ENCODE data around the gene SLC34A3. TPM values are rescaled to one million over a fixed set of nuclear protein-coding genes. Genes with fewer than 3 reads are reported as not detected.
A peak's percentile ranks its signal among the peaks of the same experiment; 100 is the strongest.
"Not testable (repeated sequence)": the region's sequence is repeated elsewhere in the genome, so short reads cannot be mapped to it uniquely, and the experiment has no call there.

The SLC34A3 gene
- polyA plus RNA-seq, 3 donors = 10.3 to 12.1 (median 11.4) TPM

DNA sequence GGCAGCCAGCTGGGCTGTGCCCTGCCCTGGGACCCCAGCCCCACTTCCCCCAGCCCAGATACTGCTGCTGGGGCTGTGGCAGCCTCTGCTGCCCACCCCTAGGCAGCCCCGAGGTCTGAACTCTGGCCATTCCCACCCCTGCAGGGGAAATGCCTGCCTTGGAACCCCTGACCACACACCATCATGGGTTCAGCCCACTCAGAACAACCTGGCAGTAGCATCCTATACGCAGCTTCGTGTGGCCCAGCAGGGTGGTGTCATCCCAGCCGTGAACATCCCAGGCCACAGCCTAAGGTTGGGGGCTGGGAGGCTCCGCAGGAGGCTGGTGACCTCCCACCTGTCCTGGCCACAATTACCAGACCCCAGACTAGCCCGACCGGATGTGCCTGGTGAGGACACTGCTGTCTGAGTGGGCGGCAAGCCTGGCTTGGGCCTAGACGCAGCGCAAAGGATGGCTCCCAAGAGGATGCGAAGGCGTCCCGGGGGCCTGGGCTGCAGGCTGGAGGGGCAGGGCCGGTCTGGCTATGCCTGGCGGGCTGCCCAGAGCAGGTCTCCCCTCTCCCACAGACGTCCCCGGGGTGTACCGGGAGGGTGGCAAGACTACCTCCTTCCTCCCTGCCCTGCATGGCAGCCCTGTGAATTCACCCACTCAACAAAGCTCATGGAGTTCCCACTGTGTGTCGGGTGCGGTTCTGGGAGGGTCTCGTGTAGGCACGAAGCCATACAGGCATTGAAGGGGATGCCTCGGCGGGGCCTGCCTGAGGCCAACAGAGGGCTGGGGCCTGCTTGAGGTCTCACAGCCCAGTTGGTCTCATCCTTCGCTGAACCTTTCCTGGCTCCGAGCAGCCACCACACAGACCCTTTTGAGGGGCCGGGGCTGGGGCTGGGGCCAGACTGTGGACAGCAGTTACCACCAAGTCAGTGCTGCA, 1.5 kb upstream of the SLC34A3 start:
- no peak for DNase-seq

DNA sequence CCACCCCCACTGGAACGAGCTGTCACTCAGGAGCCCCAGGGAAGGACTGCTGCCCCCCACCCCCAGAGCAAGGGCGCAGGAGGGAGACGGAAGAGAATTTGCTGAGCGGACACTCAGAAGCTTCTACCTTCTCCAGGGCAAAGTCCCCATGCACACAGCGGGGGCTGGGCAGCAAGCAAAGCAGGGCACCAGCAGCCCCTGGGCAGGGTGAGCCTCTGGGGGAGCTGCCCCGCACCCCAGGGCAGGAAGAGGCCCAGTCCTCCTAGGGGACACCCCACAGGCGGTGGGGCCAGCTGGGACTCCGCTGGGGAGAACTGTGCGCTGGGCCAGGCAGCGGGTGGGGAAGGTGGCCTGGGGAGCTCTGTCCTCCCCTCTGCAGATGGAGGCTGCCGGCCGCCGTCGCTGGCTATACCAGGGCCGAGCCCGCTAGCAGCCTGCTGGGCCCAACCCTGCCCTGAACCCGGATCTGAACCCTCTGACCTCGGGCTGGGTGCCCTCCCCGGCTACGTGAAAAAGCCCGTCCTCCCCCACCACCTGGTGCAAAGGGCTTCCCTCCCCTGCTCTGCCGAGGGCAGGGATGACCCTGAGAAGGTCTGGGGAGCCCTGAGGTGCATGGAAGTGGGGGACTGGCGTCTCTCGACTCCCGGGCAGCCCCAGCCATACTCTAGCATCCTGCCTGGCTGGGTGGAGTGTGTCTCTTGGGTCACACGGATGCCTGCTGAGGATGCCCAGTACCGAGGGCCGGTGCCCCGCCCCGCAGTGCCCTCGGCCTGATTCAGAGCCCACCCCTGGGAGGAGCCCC, 597 bp upstream of the SLC34A3 start:
- no peak for DNase-seq

DNA sequence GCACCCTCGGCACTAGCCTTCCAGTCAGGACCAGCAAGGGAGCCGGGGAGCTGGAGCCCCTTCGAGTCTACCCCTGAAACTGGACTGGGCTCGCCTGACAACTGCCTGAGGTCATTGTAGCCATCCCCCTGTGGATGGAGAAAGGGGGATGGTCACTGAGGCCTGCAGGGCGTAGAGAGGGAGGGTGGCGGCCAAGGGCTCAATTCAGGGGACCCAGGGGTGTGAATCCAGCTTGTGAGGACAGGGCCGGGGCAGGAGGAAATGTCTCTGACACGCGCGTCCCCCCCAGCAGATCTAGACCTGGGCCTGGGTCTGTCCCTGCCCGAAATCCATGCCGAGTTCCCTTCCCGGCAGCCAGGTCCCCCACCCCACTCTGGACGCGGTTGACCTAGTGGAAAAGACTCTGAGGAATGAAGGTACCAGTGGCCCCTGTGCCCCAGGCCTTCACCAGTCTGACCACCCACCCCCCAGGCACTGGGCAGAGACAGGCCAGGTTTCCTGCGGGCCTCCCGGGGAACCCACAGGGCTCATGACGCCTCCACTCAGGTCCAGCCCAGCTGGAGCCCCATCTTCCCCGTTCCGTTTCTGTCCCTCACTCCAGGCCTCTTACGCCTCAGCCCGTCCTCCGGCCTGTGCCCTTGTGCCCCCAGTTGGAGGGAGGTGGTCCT, 805 bp downstream of the SLC34A3 start:
- no peak for DNase-seq

DNA sequence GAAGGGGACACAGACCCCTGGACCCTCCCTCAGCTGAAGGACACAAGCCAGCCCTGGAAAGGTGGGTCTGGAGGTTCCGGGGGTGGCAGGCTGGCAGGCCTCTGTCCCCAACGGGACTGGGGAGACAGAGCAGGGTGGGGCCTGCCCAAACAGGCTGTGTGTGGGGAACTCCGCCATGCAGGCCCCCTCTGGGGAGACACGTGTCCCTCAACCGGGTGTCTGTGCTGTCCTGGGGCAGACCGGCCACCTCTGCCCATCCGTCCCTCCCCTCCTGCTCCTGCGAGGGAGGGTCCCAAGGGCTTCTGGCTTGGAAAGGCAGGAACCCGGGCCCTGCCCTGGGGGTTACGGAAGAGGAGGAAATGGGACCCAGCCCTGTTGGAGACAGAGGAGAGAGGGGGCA, 1.4 kb downstream of the SLC34A3 start:
- no peak for DNase-seq

DNA sequence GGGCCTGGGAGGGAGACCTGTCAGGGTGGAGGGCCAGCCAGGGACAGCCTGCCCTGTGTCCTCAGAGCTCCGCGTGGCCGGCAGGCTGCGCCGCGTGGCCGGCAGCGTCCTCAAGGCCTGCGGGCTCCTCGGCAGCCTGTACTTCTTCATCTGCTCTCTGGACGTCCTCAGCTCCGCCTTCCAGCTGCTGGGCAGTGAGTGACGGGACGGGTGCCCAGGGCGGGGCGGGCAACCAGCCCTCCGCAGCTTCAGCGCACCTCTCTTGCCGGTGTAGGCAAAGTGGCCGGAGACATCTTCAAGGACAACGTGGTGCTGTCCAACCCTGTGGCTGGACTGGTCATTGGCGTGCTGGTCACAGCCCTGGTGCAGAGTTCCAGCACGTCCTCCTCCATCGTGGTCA, 1.8 kb downstream of the SLC34A3 start:
- DNase-seq = no peak

DNA sequence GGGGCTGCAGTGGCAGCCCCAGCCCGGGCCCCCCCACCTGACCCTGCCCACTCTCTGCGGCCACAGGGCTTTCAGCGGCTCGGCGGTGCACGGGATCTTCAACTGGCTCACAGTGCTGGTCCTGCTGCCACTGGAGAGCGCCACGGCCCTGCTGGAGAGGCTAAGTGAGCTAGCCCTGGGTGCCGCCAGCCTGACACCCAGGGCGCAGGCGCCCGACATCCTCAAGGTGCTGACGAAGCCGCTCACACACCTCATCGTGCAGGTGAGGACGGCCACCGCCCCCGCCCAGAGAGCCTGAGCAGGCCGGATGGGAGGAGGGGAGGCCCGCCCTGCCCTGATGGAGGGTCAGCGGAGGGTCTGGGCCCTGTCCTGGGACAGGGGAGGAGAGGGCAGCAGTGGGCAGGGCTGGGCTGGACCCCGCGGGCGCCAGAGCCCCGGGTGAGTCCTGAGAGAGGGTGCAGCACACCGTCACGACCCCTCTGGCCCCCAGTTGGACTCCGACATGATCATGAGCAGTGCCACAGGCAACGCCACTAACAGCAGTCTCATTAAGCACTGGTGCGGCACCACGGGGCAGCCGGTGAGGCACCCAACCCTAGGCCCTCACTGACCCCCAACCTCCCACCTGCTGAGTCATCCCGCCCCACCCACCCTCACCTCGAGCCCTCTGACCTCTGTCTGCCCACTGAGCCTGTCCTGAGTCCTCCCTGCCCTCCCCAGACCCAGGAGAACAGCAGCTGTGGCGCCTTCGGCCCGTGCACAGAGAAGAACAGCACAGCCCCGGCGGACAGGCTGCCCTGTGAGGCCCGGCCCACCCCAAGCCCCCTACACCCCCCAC, 2.7 kb downstream of the SLC34A3 start:
- DNase-seq = no peak

DNA sequence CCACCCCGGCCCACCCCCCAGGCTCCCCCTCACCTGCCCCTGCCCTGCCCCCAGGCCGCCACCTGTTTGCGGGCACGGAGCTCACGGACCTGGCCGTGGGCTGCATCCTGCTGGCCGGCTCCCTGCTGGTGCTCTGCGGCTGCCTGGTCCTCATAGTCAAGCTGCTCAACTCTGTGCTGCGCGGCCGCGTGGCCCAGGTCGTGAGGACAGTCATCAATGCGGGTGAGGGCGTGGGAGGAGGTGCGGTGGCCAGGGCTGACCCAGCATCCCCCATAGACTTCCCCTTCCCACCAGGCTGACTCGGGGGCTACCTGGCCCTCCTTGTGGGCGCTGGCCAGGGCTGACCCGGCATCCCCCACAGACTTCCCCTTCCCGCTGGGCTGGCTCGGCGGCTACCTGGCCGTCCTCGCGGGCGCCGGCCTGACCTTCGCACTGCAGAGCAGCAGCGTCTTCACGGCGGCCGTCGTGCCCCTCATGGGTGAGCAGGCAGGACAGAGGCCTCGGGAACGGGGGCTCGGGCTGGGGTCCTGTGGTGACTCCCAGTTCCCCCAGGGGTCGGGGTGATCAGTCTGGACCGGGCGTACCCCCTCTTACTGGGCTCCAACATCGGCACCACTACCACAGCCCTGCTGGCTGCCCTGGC, 3.5 kb downstream of the SLC34A3 start:
- DNase-seq = no peak

DNA sequence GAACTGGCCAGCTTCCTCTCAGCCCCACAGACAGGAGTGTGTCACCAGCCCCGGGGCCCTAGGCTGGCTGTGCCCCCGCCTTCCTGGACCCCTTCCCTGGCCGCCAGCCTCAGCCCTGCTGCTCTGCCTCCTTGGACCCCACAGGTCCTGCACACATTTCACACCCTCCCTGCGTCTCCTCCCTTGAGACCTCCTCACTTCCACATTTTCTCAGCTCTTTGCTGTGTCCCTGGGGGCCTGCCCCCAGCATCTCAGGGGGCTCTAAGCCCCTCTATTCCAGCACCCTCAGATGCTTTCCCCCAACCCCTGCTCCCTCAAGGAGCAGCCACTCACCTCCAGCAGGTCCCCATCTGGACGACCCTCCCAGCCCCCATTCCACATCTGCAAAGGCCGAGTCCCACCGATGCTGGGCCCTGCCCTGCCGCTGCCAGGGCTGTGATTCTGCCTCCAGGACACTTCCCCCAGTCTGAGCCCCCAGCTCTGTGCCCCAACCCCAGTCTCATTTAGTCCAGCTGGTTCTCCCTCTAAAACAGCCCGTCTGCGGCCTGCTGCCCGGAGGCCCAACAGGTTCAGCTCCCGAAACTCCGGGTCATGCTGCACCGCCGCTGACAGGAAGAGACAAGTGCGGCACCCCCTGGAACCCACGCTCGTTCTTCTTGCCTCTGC, 4.2 kb downstream of the SLC34A3 start:
- DNase-seq = no peak

DNA sequence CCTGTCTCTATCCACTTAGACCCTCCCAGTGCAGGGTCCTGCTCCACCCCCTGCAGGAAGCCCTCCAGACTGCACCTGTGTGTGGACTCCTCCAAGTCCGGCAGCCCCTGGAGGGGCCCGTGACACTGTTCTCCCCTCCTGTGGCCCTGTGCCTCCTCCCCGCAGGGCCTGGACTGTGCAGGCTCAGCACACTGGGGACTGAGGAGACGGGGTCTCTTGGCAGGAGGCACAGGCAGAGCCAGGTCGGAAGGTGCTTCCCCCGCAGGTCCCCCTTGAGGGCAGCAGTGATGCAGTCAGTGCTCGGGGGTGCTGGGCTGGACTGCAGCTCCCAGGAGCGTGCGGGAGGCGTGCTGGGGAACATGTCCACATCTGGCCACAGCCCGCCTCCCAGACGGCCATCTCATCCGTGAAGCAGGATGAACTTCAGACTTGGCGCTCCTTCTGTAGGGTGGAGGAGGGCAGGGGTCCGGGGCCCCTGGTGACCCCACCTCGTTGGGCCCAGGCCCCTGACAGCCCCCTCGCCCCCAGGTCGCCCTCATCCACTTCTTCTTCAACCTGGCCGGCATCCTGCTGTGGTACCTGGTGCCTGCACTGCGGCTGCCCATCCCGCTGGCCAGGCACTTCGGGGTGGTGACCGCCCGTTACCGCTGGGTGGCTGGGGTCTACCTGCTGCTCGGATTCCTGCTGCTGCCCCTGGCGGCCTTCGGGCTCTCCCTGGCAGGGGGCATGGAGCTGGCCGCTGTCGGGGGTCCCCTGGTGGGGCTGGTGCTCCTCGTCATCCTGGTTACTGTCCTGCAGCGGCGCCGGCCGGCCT, 4.9 kb downstream of the SLC34A3 start:
- DNase-seq = no peak

DNA sequence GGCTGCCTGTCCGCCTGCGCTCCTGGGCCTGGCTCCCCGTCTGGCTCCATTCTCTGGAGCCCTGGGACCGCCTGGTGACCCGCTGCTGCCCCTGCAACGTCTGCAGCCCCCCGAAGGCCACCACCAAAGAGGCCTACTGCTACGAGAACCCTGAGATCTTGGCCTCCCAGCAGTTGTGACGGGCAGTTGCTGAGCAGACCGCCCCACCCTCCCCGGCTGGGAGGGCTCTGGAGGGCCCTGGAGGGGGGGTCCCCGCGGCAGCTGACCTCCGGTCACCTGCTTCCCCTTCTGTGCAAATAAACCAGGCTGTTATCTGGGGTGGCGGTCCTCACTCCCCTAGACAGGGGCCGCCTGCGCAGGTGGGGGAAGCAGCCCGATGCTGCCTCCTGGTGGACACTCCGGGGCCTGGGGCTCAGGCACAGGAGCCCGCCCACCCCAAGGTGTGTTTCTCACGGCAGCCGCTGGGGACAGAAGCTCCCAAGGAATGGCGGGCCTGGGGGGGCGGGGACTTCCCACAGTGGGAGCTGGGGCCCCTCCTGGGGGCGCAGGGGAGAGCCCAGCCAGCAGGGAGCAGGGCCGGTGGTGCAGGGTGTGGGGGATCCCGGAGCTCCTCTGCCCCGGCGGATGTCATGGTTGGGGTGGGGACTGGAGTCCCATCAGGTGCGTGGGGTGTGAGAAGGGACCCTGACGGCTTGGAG, 5.7 kb downstream of the SLC34A3 start:
- peak; percentile 82 for DNase-seq

DNA sequence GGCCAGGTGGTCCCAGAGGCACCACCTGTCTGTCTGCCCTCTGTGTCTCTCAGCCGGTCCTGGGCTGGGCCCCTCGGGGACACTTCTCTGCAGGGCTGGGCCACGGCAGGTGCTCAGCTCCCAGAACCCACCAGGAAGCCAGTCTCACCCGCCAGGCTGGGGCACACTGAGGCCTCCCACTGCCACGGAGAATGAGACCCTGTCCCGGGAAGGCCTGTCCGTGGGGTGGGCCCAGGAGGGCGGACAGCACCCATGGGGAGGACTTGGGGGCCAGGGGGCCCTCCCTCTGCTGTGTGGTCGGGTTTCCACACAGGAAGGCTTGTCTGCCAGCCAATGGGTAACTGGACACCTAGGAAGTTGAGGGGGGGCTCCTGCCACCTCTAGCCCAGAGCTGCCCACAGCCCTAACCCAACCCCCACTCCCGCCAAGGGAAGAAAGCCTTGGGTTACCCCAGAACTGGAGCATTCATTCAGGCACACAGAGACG, 6.3 kb downstream of the SLC34A3 start:
- no peak for DNase-seq

DNA sequence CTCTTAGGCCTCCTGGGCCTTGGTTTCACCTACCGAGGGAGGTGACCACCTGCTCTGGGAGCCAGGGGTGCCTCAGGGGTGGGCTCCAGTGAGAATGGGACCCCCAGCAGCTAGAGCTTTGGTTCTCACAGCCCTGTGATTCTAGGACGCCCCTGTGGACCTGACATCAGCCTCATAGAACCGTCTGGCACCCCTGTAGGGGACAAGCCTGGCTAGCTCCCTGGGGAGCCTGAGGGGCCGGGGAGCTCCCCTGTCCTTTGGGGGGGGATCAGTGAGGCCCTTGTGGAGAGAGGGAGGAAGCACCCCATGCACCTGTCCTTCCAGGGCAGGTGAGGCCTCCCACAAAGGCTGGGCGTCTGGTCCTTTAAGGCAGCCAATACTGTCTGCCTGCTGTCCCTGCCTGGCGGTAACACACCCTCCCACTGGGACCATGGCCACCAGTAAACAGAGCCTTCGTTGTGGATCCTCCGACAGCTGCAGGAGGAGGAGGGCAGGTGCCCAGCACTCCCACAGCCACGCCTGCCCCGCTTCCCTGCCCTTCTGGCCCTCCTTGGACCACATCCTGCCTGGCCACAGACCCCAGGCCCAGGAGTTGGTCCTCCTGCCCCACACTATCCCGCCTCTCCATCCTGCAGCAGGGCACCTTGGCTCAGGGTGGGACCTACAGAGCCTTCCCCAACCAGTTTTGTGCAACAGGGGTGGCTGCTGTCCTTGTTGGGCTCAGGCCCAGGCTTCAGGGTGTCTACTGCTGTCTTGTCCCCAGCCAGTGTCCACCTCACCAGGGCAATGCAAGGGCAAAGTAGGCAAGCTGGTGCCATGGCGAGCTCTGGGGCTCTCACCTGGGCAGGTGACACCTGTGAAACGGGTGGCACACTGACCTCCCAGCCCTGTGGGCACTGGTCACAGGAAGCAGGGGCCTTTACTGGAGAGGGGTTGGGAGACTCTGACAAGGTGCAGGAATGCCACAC, 7.3 kb downstream of the SLC34A3 start:
- DNase-seq = no peak

DNA sequence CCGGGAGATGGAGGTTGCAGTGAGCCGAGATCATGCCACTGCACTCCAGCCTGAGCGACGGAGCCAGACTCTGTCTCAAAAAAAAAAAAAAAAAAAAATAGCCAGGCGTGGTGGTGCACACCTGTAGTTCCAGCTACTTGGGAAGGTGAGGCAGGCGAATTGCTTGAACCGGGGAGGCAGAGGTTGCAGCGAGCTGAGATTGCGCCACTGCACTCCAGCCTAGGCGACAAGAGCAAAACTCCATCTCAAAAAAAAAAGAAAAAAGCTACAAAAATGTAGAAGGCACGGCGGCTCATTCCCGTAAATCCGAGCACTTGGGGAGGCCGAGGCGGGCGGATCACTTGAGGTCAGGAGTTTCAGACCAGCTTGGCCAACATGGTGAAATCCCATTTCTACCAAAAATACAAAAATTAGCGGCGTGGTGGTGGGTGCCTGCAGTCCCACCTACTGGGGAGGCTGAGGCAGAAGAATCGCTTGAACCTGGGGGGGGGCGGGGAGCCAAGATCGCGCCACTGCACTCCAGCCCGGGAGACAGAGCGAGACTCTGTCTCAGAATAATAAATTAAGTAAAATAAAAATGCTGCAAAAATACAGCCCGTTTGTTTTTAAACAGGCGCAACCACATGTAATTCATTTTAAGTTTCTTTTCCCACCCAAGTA, 9.0 kb downstream of the SLC34A3 start:
- DNase-seq = not testable (repeated sequence)

DNA sequence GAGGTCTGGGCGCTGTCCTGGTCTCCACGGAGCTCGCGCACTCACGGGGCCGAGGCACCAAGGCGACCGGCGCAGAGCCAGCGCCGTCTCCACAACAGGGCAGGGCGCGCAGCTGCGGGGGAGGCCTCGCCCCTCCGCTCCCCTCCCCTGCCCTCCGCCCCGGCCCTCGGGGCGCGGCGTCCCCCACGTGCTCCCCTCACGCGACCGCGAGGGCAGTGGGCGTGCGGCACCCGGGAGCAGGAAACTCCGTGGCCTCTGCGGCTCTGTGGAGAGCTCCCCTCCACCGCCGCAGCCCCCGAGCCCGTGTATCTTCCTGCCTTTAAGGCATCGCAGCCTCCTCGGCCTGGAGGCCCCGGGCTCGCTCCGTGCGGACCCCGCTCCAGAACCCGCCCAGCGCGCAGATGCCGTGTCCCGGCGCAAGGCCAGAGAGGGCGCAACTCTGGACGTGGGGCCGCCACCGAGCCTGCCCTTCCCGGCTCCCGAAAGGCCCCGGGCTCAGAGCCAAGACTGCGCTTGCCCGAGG, 9.7 kb downstream of the SLC34A3 start:
- peak; percentile 76 for DNase-seq

DNA sequence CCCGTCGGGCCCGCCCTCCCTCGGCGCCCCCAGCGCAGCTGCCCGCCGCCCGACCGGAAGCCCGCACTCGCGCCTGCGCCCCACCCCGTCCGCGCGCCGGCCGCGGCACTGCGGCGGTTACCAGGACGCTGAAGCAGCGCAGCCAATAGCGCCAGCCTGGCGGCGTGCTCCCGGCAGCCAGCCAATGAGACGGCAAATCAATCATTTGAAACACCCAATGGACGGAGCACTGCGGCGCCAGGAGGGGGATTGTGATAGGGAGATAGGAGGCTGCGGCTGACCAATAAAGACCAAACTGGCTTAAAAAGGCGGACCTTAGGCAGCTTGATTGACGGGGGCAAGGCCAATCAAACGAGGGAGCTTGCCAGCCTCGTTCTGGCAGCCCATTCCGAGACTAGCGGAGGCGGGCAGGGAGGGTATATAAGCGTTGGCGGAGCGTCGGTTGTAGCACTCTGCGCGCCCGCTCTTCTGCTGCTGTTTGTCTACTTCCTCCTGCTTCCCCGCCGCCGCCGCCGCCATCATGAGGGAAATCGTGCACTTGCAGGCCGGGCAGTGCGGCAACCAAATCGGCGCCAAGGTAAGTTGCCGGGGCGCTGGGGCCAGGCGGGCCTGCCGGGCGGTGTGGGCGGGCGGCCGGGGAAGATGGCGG, 10.3 kb downstream of the SLC34A3 start, which contains the start of gene TUBB4B:
Gene TUBB4B, plus strand, starts transcription at position 447 of the 649 bp plus-strand sequence. Its CDS starts 74 bp downstream, at position 521.
- DNase-seq = peak; percentile 100
